Amygdala (tissue), 56 donors: ENCODE measurements around the gene ADAMTS4.

Source experiments
- DNase-seq, 56 donors: peaks; one replicate each; lab custom pipeline; 2025; lab: John Stamatoyannopoulos, UW

Gene ADAMTS4

GRCh38 chr1:161220002-161220401 lies 21.1 kb upstream of the ADAMTS4 start:
- DNase-seq: no peak

- no peak for DNase-seq
These were observed 20.4 kb upstream of the ADAMTS4 start for GRCh38 chr1:161219078-161219892.

- DNase-seq: no peak
These were observed 19.6 kb upstream of the ADAMTS4 start for GRCh38 chr1:161218301-161219077.

- DNase-seq: no peak
These were observed 19.0 kb upstream of the ADAMTS4 start for GRCh38 chr1:161217831-161218230.

- DNase-seq: peak in 1 of 56 donors; percentile 22
These were observed 18.3 kb upstream of the ADAMTS4 start for GRCh38 chr1:161216945-161217712.

- DNase-seq: peak in 9 of 56 donors; percentile 5 to 37 (median 20)
These were observed 16.2 kb upstream of the ADAMTS4 start, which contains the start of gene FCER1G for GRCh38 chr1:161215076-161215475. FCER1G (plus strand) TSS chr1:161215295; CDS start chr1:161215322, 27 bp downstream.

- peak in 1 of 56 donors; percentile 12 for DNase-seq
These were observed 15.5 kb upstream of the ADAMTS4 start for GRCh38 chr1:161214369-161214768.

GRCh38 chr1:161209790-161210409 lies 11.0 kb upstream of the ADAMTS4 start:
- peak in 39 of 56 donors; percentile 16 to 75 (median 55) for DNase-seq

- no peak for DNase-seq
These were observed 8.3 kb upstream of the ADAMTS4 start for GRCh38 chr1:161207173-161207572.

GRCh38 chr1:161206411-161207140 lies 7.7 kb upstream of the ADAMTS4 start:
- no peak for DNase-seq

GRCh38 chr1:161201836-161202712 lies 3.2 kb upstream of the ADAMTS4 start, which contains the start of gene NDUFS2:
NDUFS2 (plus strand) TSS chr1:161202367; CDS start chr1:161202386, 19 bp downstream.
- peak; percentile 62 to 99 (median 97) for DNase-seq

- DNase-seq: peak in 24 of 56 donors; percentile 24 to 69 (median 54)
These were observed 2.4 kb upstream of the ADAMTS4 start for GRCh38 chr1:161200992-161201835.

- DNase-seq: peak in 51 of 56 donors; percentile 34 to 86 (median 70)
These were observed 1.7 kb upstream of the ADAMTS4 start for GRCh38 chr1:161200421-161200991.

- DNase-seq: peak in 15 of 56 donors; percentile 11 to 59 (median 29)
These were observed 769 bp upstream of the ADAMTS4 start for GRCh38 chr1:161199506-161200139.

GRCh38 chr1:161198194-161198896 lies 509 bp downstream of the ADAMTS4 start:
- peak in 28 of 56 donors; percentile 22 to 79 (median 48) for DNase-seq
